Iris pigment epithelial cell (primary cell): Measurements from ENCODE around the gene OR52E1.

Source experiments
- DNase-seq: peaks from one replicate; pipeline ENCODE4 v3.0.0-alpha.2; 2011; ENCODE audit warnings: low read depth

OR52E1 gene

DNA sequence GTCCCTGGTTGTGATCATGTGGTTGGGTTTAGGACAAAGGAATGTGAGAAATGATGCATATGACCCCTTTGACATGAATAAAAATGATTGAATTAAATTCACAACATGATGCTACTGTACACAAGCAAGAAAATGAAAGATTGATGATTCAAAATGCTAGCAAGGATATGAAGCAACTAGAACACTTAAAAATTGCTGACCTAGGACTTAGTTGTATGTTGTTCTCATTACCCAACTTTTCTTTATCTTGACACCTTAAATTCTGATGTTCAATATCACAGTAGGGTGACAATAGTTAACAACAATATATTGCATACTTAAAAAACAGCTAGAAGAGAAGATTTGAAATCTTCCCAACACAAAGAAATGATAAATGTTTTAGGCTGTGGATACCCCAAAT, 48.2 kb downstream of the OR52E1 start:
- no peak for DNase-seq

DNA sequence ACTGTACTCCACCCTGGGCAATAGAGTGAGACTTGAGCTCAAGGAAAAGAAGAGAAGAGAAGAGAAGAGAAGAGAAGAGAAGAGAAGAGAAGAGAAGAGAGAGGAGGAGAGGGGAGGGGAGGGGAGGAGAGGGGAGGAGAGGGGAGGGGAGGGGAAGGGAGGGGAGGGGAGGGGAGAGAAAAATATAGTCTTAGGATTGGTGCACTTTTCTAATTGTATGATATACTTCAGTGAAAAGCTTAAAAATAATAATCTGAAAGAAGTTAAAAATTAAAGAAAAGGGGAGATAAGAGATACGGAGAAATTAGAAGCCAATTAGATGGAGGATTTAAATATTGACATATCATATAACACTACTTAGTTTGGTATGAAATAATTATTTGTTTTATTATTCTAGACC, 49.5 kb downstream of the OR52E1 start:
- DNase-seq: no peak
